Urinary bladder (tissue), 4 donors: ENCODE results near the gene KRT3. TPM values are rescaled to one million over a fixed set of nuclear protein-coding genes. Genes with fewer than 3 reads are reported as not detected.

Experiments
- DNase-seq: peaks from one replicate; pipeline ENCODE4 v3.0.0-alpha.2; 2015; ENCODE audit errors: extremely low spot score
- H3K27ac ChIP-seq: one replicate; pipeline ENCODE4 v1.5.1; 2013; ENCODE audit warnings: low read depth, mild to moderate bottlenecking, moderate library complexity
- H3K36me3 ChIP-seq: one replicate; pipeline ENCODE4 v1.6.1; 2013; ENCODE audit warnings: mild to moderate bottlenecking, moderate library complexity; ENCODE audit not compliant: insufficient read depth
- H3K4me1 ChIP-seq: one replicate; pipeline ENCODE4 v1.6.1; 2013; ENCODE audit warnings: mild to moderate bottlenecking, moderate library complexity; ENCODE audit not compliant: insufficient read depth
- H3K4me3 ChIP-seq: one replicate; pipeline ENCODE4 v1.5.1; 2013; ENCODE audit warnings: low read depth, low read length
- WGBS: extraction: QIAGEN DNeasy Blood & Tissue Kit; methylation state at CpG from one replicate; pipeline ENCODE4 v1.1.7; 2013; 5-methylcytosine and 5-hydroxymethylcytosine counted together
- polyA plus RNA-seq: library from polyadenylated mRNA; stranded (reverse); fragments of 200-250 nt; gene quantifications from one replicate; pipeline ENCODE4 v1.2.3, GENCODE V29; 2013
- total RNA-seq: library from RNA; depleted of rRNA; stranded (reverse); fragments of >200 nt; gene quantifications from one replicate; pipeline ENCODE4 v1.2.3, GENCODE V29; 2014
- donor health status: healthy with polysubstance abuse.
- donor health status: healthy.

KRT3 gene
- total and polyA plus RNA-seq, 2 donors = not detected

- no peak overlapping the region for H3K4me3 ChIP-seq
- whole genome bisulfite sequencing = 82% methylated on average over 4 of the region's 4 CpGs
- no peaks in the 10 kb centered on the region for H3K36me3 ChIP-seq
- no peak overlapping the region for H3K27ac ChIP-seq
- H3K4me1 ChIP-seq = no peaks in the 10 kb centered on the region
- DNase-seq = no peak
These were observed 14.4 kb downstream of the KRT3 start for GRCh38 chr12:52781399-52782082.

- whole genome bisulfite sequencing = 70% methylated on average over 6 of the region's 6 CpGs
- DNase-seq = no peak
- H3K4me1 ChIP-seq = no peaks in the 10 kb centered on the region
- no peak overlapping the region for H3K27ac ChIP-seq
- H3K4me3 ChIP-seq = no peak overlapping the region
- no peaks in the 10 kb centered on the region for H3K36me3 ChIP-seq
These were observed 16.0 kb downstream of the KRT3 start for GRCh38 chr12:52779914-52780313.

- DNase-seq = no peak
These were observed 17.1 kb downstream of the KRT3 start for GRCh38 chr12:52778833-52779232.

GRCh38 chr12:52777566-52777965, 18.4 kb downstream of the KRT3 start:
- H3K36me3 ChIP-seq = no peaks in the 10 kb centered on the region
- no peak for DNase-seq
- H3K4me1 ChIP-seq = no peaks in the 10 kb centered on the region
- WGBS = 93% methylated on average over 4 of the region's 4 CpGs
- H3K4me3 ChIP-seq = no peak overlapping the region
- H3K27ac ChIP-seq = no peak overlapping the region

More at GRCh38 chr12:52778833-52779232, 17.1 kb downstream of the KRT3 start:
- Histone ChIP-seq H3K36me3 (no peaks in the 10 kb centered on the region), H3K4me3 (no peak overlapping the region), H3K4me1 (no peaks in the 10 kb centered on the region), H3K27ac (no peak overlapping the region)
- WGBS = 93% methylated on average over 2 of the region's 2 CpGs

- no peak within 1 kb of the TSS for H3K27ac ChIP-seq
- H3K4me1 ChIP-seq = no peaks in the 10 kb centered on the region
- H3K4me3 ChIP-seq = no peak within 1 kb of the TSS
- WGBS = 92% methylated on average over 8 of the region's 8 CpGs
- no peaks in the 10 kb centered on the region for H3K36me3 ChIP-seq
- DNase-seq = no peak
These were observed 19.0 kb downstream of the KRT3 start, which contains the start of gene KRT76 for GRCh38 chr12:52776913-52777395. KRT76 (minus strand) TSS chr12:52777345; CDS start chr12:52777291, 54 bp downstream.

- H3K4me1 ChIP-seq = no peaks in the 10 kb centered on the region
- DNase-seq = no peak
- H3K4me3 ChIP-seq = no peak overlapping the region
- H3K27ac ChIP-seq = no peak overlapping the region
- no peaks in the 10 kb centered on the region for H3K36me3 ChIP-seq
- 90% methylated on average over 5 of the region's 5 CpGs for WGBS
These were observed 19.5 kb downstream of the KRT3 start for GRCh38 chr12:52776435-52776834.

- WGBS = 83% methylated on average over 8 of the region's 8 CpGs
- DNase-seq = no peak
- no peak overlapping the region for H3K27ac ChIP-seq
- no peak overlapping the region for H3K4me3 ChIP-seq
- no peaks in the 10 kb centered on the region for H3K36me3 ChIP-seq
- H3K4me1 ChIP-seq = no peaks in the 10 kb centered on the region
These were observed 21.2 kb downstream of the KRT3 start for GRCh38 chr12:52774629-52775250.

GRCh38 chr12:52772772-52773171, 23.1 kb downstream of the KRT3 start:
- H3K4me3 ChIP-seq = no peak overlapping the region
- 84% methylated on average over 3 of the region's 3 CpGs for WGBS
- no peak for DNase-seq
- no peaks in the 10 kb centered on the region for H3K4me1 ChIP-seq
- no peak overlapping the region for H3K27ac ChIP-seq
- no peaks in the 10 kb centered on the region for H3K36me3 ChIP-seq

- no peak overlapping the region for H3K27ac ChIP-seq
- H3K4me1 ChIP-seq = no peaks in the 10 kb centered on the region
- no peak for DNase-seq
- no peaks in the 10 kb centered on the region for H3K36me3 ChIP-seq
- 85% methylated on average over 4 of the region's 4 CpGs for WGBS
- H3K4me3 ChIP-seq = no peak overlapping the region
These were observed 23.7 kb downstream of the KRT3 start for GRCh38 chr12:52772188-52772587.

- Histone ChIP-seq H3K4me1 (no peaks in the 10 kb centered on the region), H3K36me3 (no peaks in the 10 kb centered on the region), H3K27ac (no peak overlapping the region), H3K4me3 (no peak overlapping the region)
- no peak for DNase-seq
- WGBS = 70% methylated on average over 4 of the region's 4 CpGs
These were observed 24.4 kb downstream of the KRT3 start for GRCh38 chr12:52771505-52771904.

- no peak for DNase-seq
- Histone ChIP-seq H3K27ac (no peak overlapping the region), H3K4me3 (no peak overlapping the region), H3K36me3 (no peaks in the 10 kb centered on the region), H3K4me1 (no peaks in the 10 kb centered on the region)
- 88% methylated on average over 6 of the region's 6 CpGs for WGBS
These were observed 24.8 kb downstream of the KRT3 start for GRCh38 chr12:52771088-52771487.

GRCh38 chr12:52769946-52770345, 26.0 kb downstream of the KRT3 start:
- no peak for DNase-seq
- no peaks in the 10 kb centered on the region for H3K4me1 ChIP-seq
- no peaks in the 10 kb centered on the region for H3K36me3 ChIP-seq

GRCh38 chr12:52769354-52769753, 26.6 kb downstream of the KRT3 start:
- H3K4me1 ChIP-seq = no peaks in the 10 kb centered on the region
- 68% methylated on average over 3 of the region's 3 CpGs for WGBS
- no peak overlapping the region for H3K27ac ChIP-seq
- DNase-seq = no peak
- H3K4me3 ChIP-seq = no peak overlapping the region
- H3K36me3 ChIP-seq = no peaks in the 10 kb centered on the region

More at GRCh38 chr12:52769946-52770345, 26.0 kb downstream of the KRT3 start:
- Histone ChIP-seq H3K4me3 (no peak overlapping the region), H3K27ac (no peak overlapping the region)

- Histone ChIP-seq H3K36me3 (no peaks in the 10 kb centered on the region), H3K4me1 (no peaks in the 10 kb centered on the region), H3K4me3 (no peak overlapping the region), H3K27ac (no peak overlapping the region)
- 82% methylated on average over 10 of the region's 10 CpGs for WGBS
- no peak for DNase-seq
These were observed 27.3 kb downstream of the KRT3 start for GRCh38 chr12:52768479-52769200.
